Measurements from ENCODE around the gene GRPEL1.

GRCh38 chr4:7048642-7049041, 19.2 kb downstream of the GRPEL1 start:
- no peak for TF ChIP-seq EP300 (IDR thresholded peaks at IDR 0.05)
- TF ChIP-seq NFE2L2 (conservative IDR thresholded peaks at IDR 0.05; ENCODE audit: low read length), result no peak
- TF ChIP-seq RAD21 (conservative IDR thresholded peaks at IDR 0.05 in 1 of 2, IDR thresholded peaks at IDR 0.05 in 1 of 2), result no peak
- no peak for TF ChIP-seq HOXA7 (CRISPR knock-in tag; IDR thresholded peaks at IDR 0.05)
- no peak for TF ChIP-seq MYC (IDR thresholded peaks at IDR 0.05; ENCODE audit: borderline replicate concordance, low read length)
- TF ChIP-seq HDAC2 (IDR thresholded peaks at IDR 0.05), result no peak
- TF ChIP-seq CTCF (IDR thresholded peaks at IDR 0.05), result no peak
- no peak for TF ChIP-seq ELK1 (IDR thresholded peaks at IDR 0.05; ENCODE audit: low read depth, low read length)
- no peak for TF ChIP-seq USF2 (IDR thresholded peaks at IDR 0.05)

Data from A549 (cell line).